Stimulated activated effector memory CD8-positive, alpha-beta T cell treated with anti-CD3 and anti-CD28 coated beads, Interleukin-12 subunit alpha, Interleukin-12 subunit beta, amount 100 ng/mL, for 72 hours (primary cell): ENCODE results near the gene CD3G.
A peak's percentile ranks its signal among the peaks of the same experiment; 100 is the strongest.
"Not testable (repeated sequence)": the region's sequence is repeated elsewhere in the genome, so short reads cannot be mapped to it uniquely, and the experiment has no call there.

Source experiments
- ATAC-seq: fragments of 150-1000 bp; cut with Tn5 transposase; 2 replicates; pipeline ENCODE4 v1.10.0; 2021
- DNase-seq, 2 donors: peaks; one replicate each; pipeline ENCODE4 v3.0.0; 2021 to 2022; ENCODE audit warnings: low spot score in 2 of 2
- H3K27ac Mint-ChIP-seq: one replicate; pipeline ENCODE4 v1.8.0; 2022; ENCODE audit warnings: mild to moderate bottlenecking, mixed read lengths
- H3K36me3 Mint-ChIP-seq: one replicate; pipeline ENCODE4 v1.8.0; 2022; ENCODE audit warnings: mild to moderate bottlenecking, mixed read lengths
- H3K4me1 Mint-ChIP-seq: one replicate; pipeline ENCODE4 v1.8.0; 2022; ENCODE audit warnings: mixed read lengths
- H3K4me3 Mint-ChIP-seq: one replicate; pipeline ENCODE4 v1.8.0; 2022; ENCODE audit warnings: mild to moderate bottlenecking, mixed read lengths
- H3K9me3 Mint-ChIP-seq: one replicate; pipeline ENCODE4 v1.8.0; 2022; ENCODE audit warnings: mixed read lengths

Gene CD3G

DNA sequence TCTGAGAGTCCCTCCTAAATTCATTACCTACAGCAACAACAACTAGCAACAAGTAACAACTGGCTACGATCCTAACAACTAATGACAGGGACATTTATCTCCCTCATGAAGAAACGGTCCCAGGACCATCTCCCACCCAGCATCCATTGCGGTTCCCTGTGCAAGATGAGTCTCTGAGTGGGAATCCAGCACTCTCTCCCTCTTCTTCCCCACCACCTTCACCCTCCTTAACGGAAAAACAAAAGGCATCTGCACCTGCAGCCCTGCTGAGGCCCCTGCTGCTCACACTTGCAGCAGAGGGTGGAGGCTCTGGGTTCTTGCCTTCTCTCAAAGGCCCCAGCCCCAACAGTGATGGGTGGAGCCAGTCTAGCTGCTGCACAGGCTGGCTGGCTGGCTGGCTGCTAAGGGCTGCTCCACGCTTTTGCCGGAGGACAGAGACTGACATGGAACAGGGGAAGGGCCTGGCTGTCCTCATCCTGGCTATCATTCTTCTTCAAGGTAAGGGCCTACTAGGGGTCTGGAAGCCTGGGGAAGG, at the start of gene CD3G:
Gene CD3G, plus strand, starts transcription at position 364 of the 535 bp plus-strand sequence. Its CDS starts 80 bp downstream, at position 444.
- peaks cover 66% of the 10 kb centered on the region for H3K4me1 Mint-ChIP-seq
- ATAC-seq = peak; percentile 77
- H3K4me3 Mint-ChIP-seq = peak within 1 kb of the TSS; percentile 77
- H3K9me3 Mint-ChIP-seq = no peaks in the 10 kb centered on the region
- peak; percentile 46 to 80 for DNase-seq
- peaks cover 60% of the 10 kb centered on the region for H3K36me3 Mint-ChIP-seq
- peak within 1 kb of the TSS; percentile 99 for H3K27ac Mint-ChIP-seq

DNA sequence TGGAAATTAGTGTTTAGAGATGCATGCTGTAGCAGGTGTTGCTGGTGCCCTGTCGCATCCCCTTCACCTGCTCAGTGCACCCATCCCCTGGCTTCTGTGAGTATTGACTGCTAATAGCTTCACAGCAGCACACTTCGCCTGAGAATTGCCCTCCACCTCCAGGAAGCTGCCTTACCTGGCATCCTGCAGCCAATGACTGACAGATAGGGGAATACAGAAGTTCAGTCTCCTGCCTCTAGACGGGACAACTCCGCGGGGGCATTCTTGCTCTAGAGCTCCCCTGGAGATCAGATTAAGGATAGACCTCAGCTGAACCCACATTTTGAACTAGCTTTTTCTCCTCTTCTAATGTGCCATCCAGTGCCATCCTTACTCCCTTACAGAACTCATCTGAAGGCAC, 48.9 kb upstream of the CD3G start:
- Mint-ChIP-seq H3K4me3 (no peak overlapping the region), H3K9me3 (no peaks in the 10 kb centered on the region), H3K27ac (peak overlapping the region; percentile 64), H3K36me3 (no peaks in the 10 kb centered on the region), H3K4me1 (peaks cover 20% of the 10 kb centered on the region)
- DNase-seq (no peak), ATAC-seq (no peak)

DNA sequence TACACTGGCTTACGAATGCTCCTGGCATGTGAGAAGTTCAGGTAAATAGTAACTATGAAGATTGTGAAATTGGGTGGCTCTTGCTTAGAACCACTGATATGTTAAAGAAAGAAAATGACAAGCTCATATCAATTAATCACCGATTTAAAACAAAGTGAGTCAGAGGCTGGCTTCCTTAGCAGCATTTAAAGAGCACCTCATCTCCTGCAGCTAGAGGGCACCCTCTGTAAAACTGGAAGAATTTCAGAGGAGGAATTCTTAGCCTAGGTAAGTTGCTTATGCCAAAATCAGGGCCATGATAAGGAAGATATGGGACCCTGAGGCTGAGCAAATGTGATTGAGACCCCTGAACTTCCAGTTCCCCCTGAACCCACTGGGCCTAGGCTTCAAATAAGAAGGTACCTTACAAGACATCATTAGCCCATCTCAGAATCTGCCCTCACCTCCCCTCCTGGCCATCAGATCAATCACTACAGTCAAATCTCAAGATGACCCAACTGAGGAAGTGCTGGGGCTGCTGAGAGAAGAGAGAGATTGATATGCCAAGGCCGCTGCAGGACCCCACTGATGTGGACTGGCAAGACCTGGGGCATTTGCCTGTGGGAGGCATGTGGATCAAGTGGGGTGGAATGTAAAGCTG, 48.2 kb upstream of the CD3G start:
- Mint-ChIP-seq H3K9me3 (no peaks in the 10 kb centered on the region), H3K36me3 (no peaks in the 10 kb centered on the region), H3K4me3 (no peak overlapping the region), H3K27ac (peak overlapping the region; percentile 64), H3K4me1 (peaks cover 16% of the 10 kb centered on the region)
- DNase-seq = no peak
- peak; percentile 83 for ATAC-seq

DNA sequence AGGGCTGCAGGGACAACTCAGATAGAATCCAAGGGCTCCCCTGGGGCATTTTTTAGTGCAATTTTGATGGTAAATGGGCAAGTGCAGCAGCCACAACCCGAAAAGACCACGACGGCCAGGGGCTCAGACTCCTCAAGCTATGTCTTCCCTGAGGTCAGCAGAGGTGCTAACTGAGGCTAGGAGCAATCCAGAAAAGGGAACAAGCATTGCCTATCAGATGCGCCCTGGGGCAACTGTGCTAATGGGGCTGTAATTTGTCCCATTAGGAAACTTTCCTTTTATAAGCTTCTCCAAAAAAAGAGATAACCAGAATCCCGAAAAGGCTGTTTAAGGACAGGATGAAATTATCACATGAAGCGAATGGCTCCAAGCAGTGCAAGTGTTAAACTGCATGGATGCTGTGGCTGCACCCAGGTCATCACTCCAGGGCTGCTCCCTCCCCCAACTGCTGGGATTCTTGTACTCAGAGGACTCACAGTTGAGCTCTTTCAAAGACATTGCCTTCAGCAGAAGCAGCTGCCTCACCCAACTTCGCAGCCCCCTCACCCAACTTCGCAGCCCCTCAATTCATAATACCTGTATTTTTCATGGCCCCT, 42.4 kb upstream of the CD3G start:
- Mint-ChIP-seq H3K36me3 (peaks cover 28% of the 10 kb centered on the region), H3K27ac (peak overlapping the region; percentile 99), H3K9me3 (no peaks in the 10 kb centered on the region), H3K4me3 (no peak overlapping the region), H3K4me1 (peaks cover 29% of the 10 kb centered on the region)
- no peak for DNase-seq
- no peak for ATAC-seq

DNA sequence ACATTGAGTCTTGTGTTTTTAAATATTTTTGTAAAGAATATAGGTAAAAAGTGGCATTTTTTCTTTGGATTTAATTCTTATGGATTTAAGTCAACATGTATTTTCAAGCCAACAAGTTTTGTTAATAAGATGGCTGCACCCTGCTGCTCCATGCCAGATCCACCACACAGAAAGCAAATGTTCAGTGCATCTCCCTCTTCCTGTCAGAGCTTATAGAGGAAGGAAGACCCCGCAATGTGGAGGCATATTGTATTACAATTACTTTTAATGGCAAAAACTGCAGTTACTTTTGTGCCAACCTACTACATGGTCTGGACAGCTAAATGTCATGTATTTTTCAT, 39.9 kb upstream of the CD3G start:
- Mint-ChIP-seq H3K9me3 (no peaks in the 10 kb centered on the region), H3K36me3 (peaks cover 53% of the 10 kb centered on the region), H3K27ac (peak overlapping the region; percentile 99), H3K4me3 (peak overlapping the region; percentile 90), H3K4me1 (peaks cover 49% of the 10 kb centered on the region)
- ATAC-seq (peak; percentile 42), DNase-seq (no peak)

DNA sequence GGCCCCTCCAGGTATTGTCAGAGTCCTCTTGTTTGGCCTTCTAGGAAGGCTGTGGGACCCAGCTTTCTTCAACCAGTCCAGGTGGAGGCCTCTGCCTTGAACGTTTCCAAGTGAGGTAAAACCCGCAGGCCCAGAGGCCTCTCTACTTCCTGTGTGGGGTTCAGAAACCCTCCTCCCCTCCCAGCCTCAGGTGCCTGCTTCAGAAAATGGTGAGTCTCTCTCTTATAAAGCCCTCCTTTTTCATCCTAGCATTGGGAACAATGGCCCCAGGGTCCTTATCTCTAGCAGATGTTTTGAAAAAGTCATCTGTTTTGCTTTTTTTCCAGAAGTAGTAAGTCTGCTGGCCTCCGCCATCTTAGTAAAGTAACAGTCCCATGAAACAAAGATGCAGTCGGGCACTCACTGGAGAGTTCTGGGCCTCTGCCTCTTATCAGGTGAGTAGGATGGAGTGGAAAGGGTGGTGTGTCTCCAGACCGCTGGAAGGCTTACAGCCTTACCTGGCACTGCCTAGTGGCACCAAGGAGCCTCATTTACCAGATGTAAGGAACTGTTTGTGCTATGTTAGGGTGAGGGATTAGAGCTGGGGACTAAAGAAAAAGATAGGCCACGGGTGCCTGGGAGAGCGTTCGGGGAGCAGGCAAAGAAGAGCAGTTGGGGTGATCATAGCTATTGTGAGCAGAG, 39.4 kb upstream of the CD3G start, which contains the start of gene CD3E:
Gene CD3E, plus strand, starts transcription at position 163 of the 681 bp plus-strand sequence. Its CDS starts 223 bp downstream, at position 386.
- H3K4me1 Mint-ChIP-seq = peaks cover 49% of the 10 kb centered on the region

DNA sequence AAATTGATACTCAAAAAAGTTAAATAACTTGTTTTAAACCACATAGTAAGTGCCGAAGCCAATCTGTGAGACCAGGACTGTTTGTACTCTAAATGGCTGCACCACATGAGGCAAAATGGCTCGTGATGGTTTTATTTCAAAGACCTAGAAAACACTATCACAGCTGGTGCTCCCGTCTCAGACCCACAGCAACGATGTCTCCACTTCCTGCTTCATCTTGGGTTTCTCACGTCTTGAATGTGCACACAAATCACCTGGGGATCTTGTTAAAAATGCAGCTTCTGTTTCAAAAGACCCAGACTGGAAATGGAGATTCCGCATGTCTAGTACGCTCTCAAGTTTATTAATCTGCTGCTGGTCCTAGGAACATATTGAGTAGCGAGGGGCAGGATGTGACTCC, 38.4 kb upstream of the CD3G start:
- peak; percentile 22 for ATAC-seq
- Mint-ChIP-seq H3K27ac (peak overlapping the region; percentile 99), H3K4me1 (peaks cover 54% of the 10 kb centered on the region), H3K4me3 (peak overlapping the region; percentile 90), H3K9me3 (no peaks in the 10 kb centered on the region), H3K36me3 (peaks cover 68% of the 10 kb centered on the region)
- DNase-seq = no peak

More for the DNA sequence above, 39.4 kb upstream of the CD3G start, which contains the start of gene CD3E:
- H3K4me3 Mint-ChIP-seq = peak within 1 kb of the TSS; percentile 90
- H3K36me3 Mint-ChIP-seq = peaks cover 58% of the 10 kb centered on the region
- peak within 1 kb of the TSS; percentile 99 for H3K27ac Mint-ChIP-seq
- DNase-seq = peak in 1 of 2 donors; percentile 80
- ATAC-seq = peak; percentile 87
- no peaks in the 10 kb centered on the region for H3K9me3 Mint-ChIP-seq

DNA sequence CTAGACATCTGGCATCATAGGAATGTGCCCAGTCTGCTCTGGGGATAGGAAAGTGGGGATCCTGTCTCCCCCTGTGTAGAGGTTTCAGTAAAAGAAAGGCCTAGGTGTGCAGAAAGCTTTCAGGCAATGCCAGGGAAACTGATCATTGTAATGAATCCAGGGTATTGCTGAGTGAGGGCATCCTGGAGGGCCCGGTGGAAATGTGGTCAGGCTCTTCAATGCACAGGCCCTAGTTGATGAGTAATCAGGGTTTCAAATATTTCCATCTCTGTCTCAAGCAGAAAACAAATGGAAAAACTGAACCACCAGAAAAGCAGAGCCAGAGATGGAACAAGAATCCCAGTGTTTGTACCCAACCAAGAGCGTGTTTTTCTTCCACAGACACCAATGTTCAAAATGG, 37.6 kb upstream of the CD3G start:
- Mint-ChIP-seq H3K4me3 (peak overlapping the region; percentile 90), H3K4me1 (peaks cover 61% of the 10 kb centered on the region), H3K27ac (peak overlapping the region; percentile 99), H3K9me3 (no peaks in the 10 kb centered on the region), H3K36me3 (peaks cover 76% of the 10 kb centered on the region)
- DNase-seq (no peak), ATAC-seq (peak; percentile 63)

DNA sequence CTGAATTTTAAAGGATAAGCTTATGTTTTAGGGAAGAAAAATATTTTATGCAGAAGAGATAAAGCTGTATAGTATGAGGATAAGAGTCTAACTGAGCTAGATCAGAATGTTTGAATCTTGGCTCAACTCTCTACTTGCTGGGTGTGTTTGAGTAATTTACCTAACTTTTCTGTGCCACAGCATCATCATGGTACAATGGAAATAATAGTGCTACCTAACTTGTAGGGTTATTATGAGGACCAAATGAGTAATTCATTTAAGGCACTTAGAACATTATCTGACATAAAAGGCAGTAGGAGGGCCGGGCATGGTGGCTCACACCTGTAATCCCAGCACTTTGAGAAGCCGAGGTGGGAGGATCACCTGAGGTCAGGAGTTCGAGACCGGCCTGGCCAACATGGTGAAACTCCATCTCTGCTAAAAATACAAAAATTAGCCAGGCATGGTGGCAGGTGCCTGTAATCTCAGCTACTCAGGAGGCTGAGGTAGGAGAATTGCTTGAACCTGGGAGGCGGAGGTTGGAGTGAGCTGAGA, 35.1 kb upstream of the CD3G start:
- peak overlapping the region; percentile 0 for H3K4me3 Mint-ChIP-seq

DNA sequence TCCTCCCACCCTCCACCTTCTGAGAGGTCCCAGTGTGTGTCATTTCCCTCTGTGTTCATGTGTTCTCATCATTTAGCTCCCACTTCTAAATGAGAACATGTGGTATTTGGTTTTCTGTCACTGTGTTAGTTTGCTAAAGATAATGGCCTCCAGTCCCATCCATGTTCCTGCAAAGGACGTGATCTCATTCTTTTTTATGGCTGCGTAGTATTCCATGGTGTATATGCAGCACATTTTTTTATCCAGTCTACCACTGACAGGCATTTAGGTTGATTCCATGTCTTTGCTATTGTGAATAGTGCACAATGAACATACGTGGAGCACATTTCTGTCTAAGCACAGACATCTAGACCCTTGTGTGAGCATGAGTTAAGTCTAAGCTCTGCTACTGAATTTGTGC, 33.9 kb upstream of the CD3G start:
- no peak for DNase-seq
- Mint-ChIP-seq H3K36me3 (peaks cover 100% of the 10 kb centered on the region), H3K27ac (peak overlapping the region; percentile 93), H3K9me3 (no peaks in the 10 kb centered on the region), H3K4me3 (no peak overlapping the region), H3K4me1 (peaks cover 73% of the 10 kb centered on the region)
- no peak for ATAC-seq

More for the DNA sequence above, 35.1 kb upstream of the CD3G start:
- Mint-ChIP-seq H3K36me3 (peaks cover 96% of the 10 kb centered on the region), H3K4me1 (peaks cover 75% of the 10 kb centered on the region), H3K27ac (peak overlapping the region; percentile 99)
- DNase-seq, H3K9me3 Mint-ChIP-seq: not testable (repeated sequence)
- ATAC-seq = peak; percentile 53

DNA sequence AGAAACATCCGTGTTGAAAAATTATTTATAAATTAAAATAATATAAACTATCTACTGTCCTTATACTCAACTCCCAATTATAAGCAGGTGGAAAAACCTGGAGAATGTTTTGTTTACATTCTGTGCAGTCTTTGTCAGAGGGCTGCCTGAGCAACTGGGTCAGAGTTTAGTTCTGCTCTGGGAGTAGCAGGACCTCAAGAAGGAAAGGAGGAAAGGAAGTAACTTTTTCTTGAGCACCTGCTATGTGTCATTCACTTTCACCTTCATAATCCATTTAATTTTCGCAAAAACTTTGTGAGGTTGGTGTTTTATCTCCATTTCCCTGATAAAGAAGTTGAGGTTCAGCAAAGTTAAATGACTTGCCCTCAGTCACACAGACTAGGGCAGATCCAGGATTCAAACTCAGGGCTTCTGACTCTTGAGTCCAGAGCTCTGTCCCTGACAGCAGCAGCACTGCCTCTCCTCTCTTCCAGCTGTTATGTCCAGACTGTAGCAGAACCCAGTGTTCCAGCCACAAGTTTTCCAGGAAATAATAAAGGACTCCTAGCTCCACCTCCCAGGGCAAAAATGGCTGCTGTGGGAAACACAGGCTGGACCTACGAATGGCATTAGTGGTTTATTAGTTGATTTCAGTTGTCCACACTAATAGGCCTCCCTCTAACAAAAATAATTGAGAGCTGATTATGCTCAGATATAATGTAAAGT, 33.2 kb upstream of the CD3G start:
- Mint-ChIP-seq H3K9me3 (no peaks in the 10 kb centered on the region), H3K4me3 (peak overlapping the region; percentile 23), H3K36me3 (peaks cover 100% of the 10 kb centered on the region), H3K27ac (peak overlapping the region; percentile 93), H3K4me1 (peaks cover 76% of the 10 kb centered on the region)
- ATAC-seq (no peak), DNase-seq (no peak)

DNA sequence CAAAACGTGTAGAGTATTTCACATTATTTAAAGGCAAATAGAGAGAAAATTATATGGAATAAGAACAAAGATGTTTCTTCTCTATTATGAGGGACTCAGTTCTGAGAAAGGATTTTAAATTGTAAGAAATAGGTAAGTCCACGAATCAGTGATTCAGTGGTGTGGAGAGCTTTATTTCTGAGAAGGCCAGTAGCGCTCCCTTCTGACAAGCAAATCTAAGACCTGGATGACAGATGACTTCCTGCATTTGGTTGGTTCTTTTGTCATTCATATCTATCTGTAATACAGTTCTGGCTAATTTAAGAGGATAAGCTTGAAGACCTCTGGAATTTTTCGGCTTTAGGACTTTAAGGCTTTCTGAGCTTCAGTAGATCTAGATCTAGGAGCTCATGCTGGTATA, 32.6 kb upstream of the CD3G start:
- Mint-ChIP-seq H3K9me3 (no peaks in the 10 kb centered on the region), H3K4me1 (peaks cover 77% of the 10 kb centered on the region), H3K27ac (peak overlapping the region; percentile 93), H3K4me3 (peak overlapping the region; percentile 23), H3K36me3 (peaks cover 100% of the 10 kb centered on the region)
- DNase-seq (no peak), ATAC-seq (peak; percentile 33)

DNA sequence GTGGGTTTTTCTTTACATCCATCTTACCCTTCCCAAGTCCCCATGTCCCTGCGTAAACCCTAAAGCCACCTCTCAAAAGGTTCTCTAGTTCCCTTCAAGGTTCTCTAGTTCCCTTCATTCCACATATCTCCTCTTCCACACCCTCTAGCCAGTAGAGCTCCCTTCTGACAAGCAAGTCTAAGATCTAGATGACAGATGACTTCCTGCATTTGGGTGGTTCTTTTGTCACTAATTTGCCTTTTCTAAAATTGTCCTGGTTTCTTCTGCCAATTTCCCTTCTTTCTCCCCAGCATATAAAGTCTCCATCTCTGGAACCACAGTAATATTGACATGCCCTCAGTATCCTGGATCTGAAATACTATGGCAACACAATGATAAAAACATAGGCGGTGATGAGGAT, 31.8 kb upstream of the CD3G start:
- Mint-ChIP-seq H3K4me3 (no peak overlapping the region), H3K9me3 (no peaks in the 10 kb centered on the region), H3K4me1 (peaks cover 77% of the 10 kb centered on the region), H3K36me3 (peaks cover 100% of the 10 kb centered on the region), H3K27ac (peak overlapping the region; percentile 93)
- no peak for ATAC-seq
- no peak for DNase-seq

DNA sequence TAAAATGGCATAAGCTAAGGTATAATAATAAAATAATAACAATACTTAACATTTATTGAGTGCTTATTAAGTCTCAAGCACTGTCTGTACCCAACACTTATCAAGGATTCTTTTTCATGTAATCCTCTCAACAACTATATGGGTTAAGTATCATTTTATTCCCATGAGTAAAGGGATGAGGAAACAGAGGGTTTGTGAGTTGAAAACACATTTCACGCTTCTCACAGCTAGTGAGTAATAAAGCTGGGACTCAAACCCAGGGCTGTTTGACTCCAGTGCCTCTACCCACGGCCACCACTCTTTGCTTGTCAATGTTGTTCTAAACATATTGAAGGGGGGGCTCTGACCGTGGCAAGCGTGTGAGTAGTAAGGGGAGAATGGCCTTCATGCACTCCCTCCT, 30.9 kb upstream of the CD3G start:
- DNase-seq (no peak), ATAC-seq (no peak)
- H3K36me3 Mint-ChIP-seq = peaks cover 92% of the 10 kb centered on the region
- no peak overlapping the region for H3K4me3 Mint-ChIP-seq
- no peaks in the 10 kb centered on the region for H3K9me3 Mint-ChIP-seq
- peaks cover 76% of the 10 kb centered on the region for H3K4me1 Mint-ChIP-seq
- H3K27ac Mint-ChIP-seq = peak overlapping the region; percentile 93

DNA sequence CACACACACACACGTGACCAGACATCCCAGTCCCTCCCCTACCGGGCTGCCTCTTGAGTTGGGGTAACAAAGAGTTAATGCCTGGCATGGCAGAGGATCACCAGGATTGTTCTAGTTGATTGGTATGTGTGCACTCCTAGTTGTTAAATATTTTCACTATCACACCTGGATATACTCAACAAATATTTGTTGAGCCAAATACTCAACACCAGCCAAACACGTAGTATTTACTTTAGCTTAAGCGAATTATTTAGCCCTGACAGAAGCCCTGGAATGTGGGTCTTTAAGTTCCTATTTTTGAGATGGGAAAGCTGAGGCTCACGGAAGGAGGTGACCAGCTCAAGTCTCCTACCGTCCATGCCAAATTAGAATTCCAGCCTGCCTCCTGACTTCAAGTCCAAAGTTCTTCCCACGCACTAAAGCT, 29.1 kb upstream of the CD3G start:
- H3K4me3 Mint-ChIP-seq = peak overlapping the region; percentile 65
- no peak for ATAC-seq
- peaks cover 74% of the 10 kb centered on the region for H3K36me3 Mint-ChIP-seq
- H3K27ac Mint-ChIP-seq = peak overlapping the region; percentile 60
- H3K9me3 Mint-ChIP-seq = no peaks in the 10 kb centered on the region
- H3K4me1 Mint-ChIP-seq = peaks cover 86% of the 10 kb centered on the region
- no peak for DNase-seq
